ENCODE results near the gene TTC31. TPM values are rescaled to one million over a fixed set of nuclear protein-coding genes. Genes with fewer than 3 reads are reported as not detected.

The TTC31 gene
- total RNA-seq, 1 donor from 2014 or later: 19.1 TPM

- peak; percentile 56 for DNase-seq (ENCODE audit: low read depth)
- Histone ChIP-seq H3K4me3 (ENCODE audit: low read depth, low read length) (peak within 1 kb of the TSS; percentile 76), H3K36me3 (ENCODE audit: control insufficient read depth, insufficient read depth, low read length) (peaks cover 1% of the 10 kb centered on the region), H3K27me3 (ENCODE audit: control insufficient read depth, insufficient read depth, low read length) (no peaks in the 10 kb centered on the region)
- no peak for TF ChIP-seq CTCF (IDR thresholded peaks at IDR 0.05; ENCODE audit: insufficient read depth, low read length, poor library complexity, severe bottlenecking)
Observed at GRCh38 chr2:74472086-74472944, 10.6 kb upstream of the TTC31 start, which contains the start of gene MRPL53. Gene MRPL53 (minus strand): TSS chr2:74472680. CDS start chr2:74472660, 20 bp downstream.

GRCh38 chr2:74472945-74473258, 10.0 kb upstream of the TTC31 start:
- Histone ChIP-seq H3K4me3 (ENCODE audit: low read depth, low read length) (peak overlapping the region; percentile 76), H3K36me3 (ENCODE audit: control insufficient read depth, insufficient read depth, low read length) (peaks cover 1% of the 10 kb centered on the region), H3K27me3 (ENCODE audit: control insufficient read depth, insufficient read depth, low read length) (no peaks in the 10 kb centered on the region)
- no peak for DNase-seq (ENCODE audit: low read depth)
- no peak for TF ChIP-seq CTCF (IDR thresholded peaks at IDR 0.05; ENCODE audit: insufficient read depth, low read length, poor library complexity, severe bottlenecking)

GRCh38 chr2:74474481-74474880, 8.4 kb upstream of the TTC31 start:
- no peak for DNase-seq (ENCODE audit: low read depth)
- Histone ChIP-seq H3K36me3 (ENCODE audit: control insufficient read depth, insufficient read depth, low read length) (peaks cover 1% of the 10 kb centered on the region), H3K4me3 (ENCODE audit: low read depth, low read length) (no peak overlapping the region), H3K27me3 (ENCODE audit: control insufficient read depth, insufficient read depth, low read length) (no peaks in the 10 kb centered on the region)
- no peak for TF ChIP-seq CTCF (IDR thresholded peaks at IDR 0.05; ENCODE audit: insufficient read depth, low read length, poor library complexity, severe bottlenecking)

GRCh38 chr2:74474899-74475298, 8.0 kb upstream of the TTC31 start:
- peak; percentile 30 for TF ChIP-seq CTCF (IDR thresholded peaks at IDR 0.05; ENCODE audit: insufficient read depth, low read length, poor library complexity, severe bottlenecking)
- peaks cover 1% of the 10 kb centered on the region for H3K36me3 ChIP-seq (ENCODE audit: control insufficient read depth, insufficient read depth, low read length)
- no peaks in the 10 kb centered on the region for H3K27me3 ChIP-seq (ENCODE audit: control insufficient read depth, insufficient read depth, low read length)
- no peak for DNase-seq (ENCODE audit: low read depth)
- no peak overlapping the region for H3K4me3 ChIP-seq (ENCODE audit: low read depth, low read length)

GRCh38 chr2:74481431-74481830, 1.4 kb upstream of the TTC31 start:
- no peak for DNase-seq (ENCODE audit: low read depth)

More at GRCh38 chr2:74481431-74481830, 1.4 kb upstream of the TTC31 start:
- peak overlapping the region; percentile 60 for H3K4me3 ChIP-seq (ENCODE audit: low read depth, low read length)
- H3K36me3 ChIP-seq (ENCODE audit: control insufficient read depth, insufficient read depth, low read length): no peaks in the 10 kb centered on the region
- H3K27me3 ChIP-seq (ENCODE audit: control insufficient read depth, insufficient read depth, low read length): no peaks in the 10 kb centered on the region
- no peak for TF ChIP-seq CTCF (IDR thresholded peaks at IDR 0.05; ENCODE audit: insufficient read depth, low read length, poor library complexity, severe bottlenecking)
